ENCODE data around the gene TRMU.
"Not testable (repeated sequence)": the region's sequence is repeated elsewhere in the genome, so short reads cannot be mapped to it uniquely, and the experiment has no call there.

The TRMU gene

DNA sequence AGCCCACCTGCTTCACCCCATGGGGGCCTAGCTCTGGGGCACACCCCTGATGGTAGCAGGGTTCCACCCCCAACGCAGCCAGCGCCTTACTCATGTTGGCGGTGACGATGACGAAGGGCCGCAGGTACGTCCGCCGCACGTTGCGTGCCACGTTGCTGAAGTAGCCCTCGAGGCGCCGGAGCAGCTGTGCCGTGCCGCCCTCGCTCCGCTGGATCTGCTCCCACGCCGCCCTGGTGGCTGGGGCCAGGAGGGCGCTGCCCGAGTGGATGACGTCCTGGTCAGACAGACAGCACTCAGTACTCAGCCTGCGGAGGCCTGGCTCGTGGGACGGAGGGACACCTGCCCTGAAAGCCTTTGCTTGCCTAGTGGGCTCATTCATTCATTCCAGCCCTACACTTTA, 50.8 kb downstream of the TRMU start:
- Mint-ChIP-seq H3K4me1 (ENCODE audit: low read depth) (no peaks in the 10 kb centered on the region), H3K27ac (no peak overlapping the region), H3K4me3 (no peak overlapping the region), H3K27me3 (ENCODE audit: low read depth) (no peaks in the 10 kb centered on the region), H3K9me3 (no peaks in the 10 kb centered on the region), H3K36me3 (ENCODE audit: low read depth) (no peaks in the 10 kb centered on the region)

DNA sequence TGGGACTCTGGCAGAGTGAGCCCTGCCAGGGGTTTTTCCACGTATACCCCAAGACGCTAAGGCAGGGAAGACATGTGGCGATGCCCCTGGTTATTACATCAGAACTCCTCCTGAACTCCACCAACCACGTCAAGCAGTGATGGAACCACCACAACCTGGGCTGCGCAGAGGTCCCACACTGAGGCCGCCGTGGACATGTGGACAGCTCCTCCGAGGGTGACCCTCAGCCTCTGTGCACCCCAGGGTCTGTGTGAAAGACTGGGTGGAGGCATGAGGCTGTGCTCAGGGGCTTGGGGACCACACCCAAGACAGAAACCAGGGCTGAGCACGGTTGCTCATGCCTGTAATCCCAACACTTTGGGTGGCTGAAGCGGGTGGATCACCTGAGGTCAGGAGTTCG, 52.2 kb downstream of the TRMU start:
- H3K9me3 Mint-ChIP-seq, result no peaks in the 10 kb centered on the region
- no peaks in the 10 kb centered on the region for H3K36me3 Mint-ChIP-seq (ENCODE audit: low read depth)
- H3K27ac Mint-ChIP-seq, result no peak overlapping the region
- H3K27me3 Mint-ChIP-seq (ENCODE audit: low read depth), result no peaks in the 10 kb centered on the region
- no peaks in the 10 kb centered on the region for H3K4me1 Mint-ChIP-seq (ENCODE audit: low read depth)
- no peak overlapping the region for H3K4me3 Mint-ChIP-seq

DNA sequence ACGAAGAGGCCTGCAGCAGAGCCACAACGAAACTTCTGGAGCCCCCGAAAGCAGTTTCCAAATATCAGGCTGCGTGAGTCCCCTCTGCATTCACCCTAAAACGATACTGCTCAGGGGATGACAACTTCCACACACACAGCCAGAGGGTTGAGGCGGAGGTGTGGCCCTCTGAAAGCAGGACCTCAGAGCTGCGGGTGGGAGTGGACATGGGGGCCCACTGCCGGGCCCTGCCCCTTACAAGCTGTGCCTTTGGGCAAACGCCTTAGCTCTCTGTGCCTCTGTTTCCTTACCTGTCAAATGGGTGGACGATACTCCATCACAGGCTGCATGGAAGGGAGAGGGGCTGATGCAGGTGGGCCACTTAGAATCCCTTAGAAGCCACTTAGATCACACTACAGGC, 53.1 kb downstream of the TRMU start:
- Mint-ChIP-seq H3K36me3 (ENCODE audit: low read depth) (no peaks in the 10 kb centered on the region), H3K9me3 (no peaks in the 10 kb centered on the region), H3K4me3 (no peak overlapping the region), H3K4me1 (ENCODE audit: low read depth) (no peaks in the 10 kb centered on the region), H3K27ac (no peak overlapping the region), H3K27me3 (ENCODE audit: low read depth) (no peaks in the 10 kb centered on the region)

DNA sequence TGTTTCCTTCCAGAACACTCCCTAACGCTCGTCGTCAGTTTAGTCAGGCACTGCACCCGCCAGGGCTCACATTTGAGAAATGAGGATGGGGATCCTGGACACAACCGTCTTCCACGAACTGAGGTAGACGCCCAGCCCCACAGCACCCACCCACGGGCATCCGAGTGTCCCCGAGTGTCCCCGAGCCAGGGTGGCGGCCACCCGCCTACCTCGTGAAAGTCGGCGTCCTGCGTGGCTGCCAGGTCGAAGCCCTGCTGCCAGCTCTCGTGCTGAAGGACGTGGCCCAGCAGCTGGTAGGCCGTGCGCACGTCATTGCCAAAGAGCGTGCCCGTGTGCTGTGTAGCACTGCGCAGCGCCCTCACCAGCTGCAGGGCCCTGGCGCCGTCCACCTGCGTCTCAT, 53.6 kb downstream of the TRMU start:
- Mint-ChIP-seq H3K4me3 (no peak overlapping the region), H3K27ac (no peak overlapping the region), H3K9me3 (no peaks in the 10 kb centered on the region), H3K27me3 (ENCODE audit: low read depth) (no peaks in the 10 kb centered on the region), H3K36me3 (ENCODE audit: low read depth) (no peaks in the 10 kb centered on the region), H3K4me1 (ENCODE audit: low read depth) (no peaks in the 10 kb centered on the region)

DNA sequence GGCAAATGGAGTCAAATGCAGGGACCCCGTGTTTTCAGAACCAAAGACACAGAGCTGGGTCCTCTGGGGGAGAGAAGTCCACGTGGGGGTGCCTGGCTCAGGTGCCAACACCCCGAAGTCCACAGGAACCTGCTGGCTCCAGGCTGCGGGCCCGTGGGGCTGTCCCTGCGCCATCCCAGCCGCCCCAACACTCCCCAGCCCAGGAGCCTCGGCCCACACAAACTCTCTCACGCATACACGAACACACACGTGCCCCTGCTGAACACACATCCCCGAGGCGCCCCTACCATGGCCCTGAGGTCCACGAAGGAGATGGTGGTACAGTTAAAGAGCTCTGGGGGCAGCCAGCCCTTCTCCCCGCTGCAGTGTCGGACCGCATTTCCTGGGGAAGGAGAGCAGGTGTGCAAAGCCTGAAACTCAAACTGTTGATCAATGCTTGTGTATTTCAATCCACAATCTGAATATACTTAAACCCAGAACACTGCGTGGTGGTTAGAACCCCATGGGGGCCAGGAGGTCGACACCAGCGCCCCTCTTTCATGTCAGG, 54.7 kb downstream of the TRMU start:
- Mint-ChIP-seq H3K27ac (no peak overlapping the region), H3K9me3 (no peaks in the 10 kb centered on the region), H3K36me3 (ENCODE audit: low read depth) (no peaks in the 10 kb centered on the region), H3K4me1 (ENCODE audit: low read depth) (no peaks in the 10 kb centered on the region), H3K27me3 (ENCODE audit: low read depth) (no peaks in the 10 kb centered on the region), H3K4me3 (no peak overlapping the region)

DNA sequence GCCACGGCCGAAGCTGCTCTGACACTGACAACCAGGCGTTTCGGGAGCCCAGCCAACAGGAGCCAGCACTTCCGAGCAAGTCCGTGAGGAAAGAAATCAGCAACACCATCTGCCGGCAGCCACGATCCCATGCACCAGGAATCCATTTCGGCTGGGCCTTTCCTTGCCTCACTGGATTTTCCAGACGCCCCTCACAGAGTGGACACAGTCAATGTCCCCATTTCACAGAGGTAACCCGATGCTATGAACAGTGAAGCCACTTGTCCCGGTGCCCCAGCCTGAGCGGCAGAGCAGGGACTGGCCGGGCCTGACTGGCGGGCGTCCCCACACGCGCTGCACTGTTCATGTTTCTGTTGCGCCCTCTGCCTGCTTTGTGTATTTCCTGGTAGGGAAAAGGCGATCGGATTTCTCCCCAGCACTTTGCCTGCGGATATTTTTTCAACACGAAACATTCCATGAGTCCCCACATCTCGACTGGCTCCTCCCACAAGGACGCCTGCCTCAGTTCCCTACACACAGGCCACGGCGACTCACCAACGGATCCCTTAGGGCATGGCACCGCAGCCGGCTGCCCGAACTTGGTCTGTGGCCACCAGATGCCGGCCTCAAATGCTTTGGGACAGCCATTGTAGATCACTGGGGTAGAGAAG, 55.3 kb downstream of the TRMU start:
- no peak overlapping the region for H3K27ac Mint-ChIP-seq
- no peaks in the 10 kb centered on the region for H3K36me3 Mint-ChIP-seq (ENCODE audit: low read depth)
- H3K4me1 Mint-ChIP-seq (ENCODE audit: low read depth), result no peaks in the 10 kb centered on the region
- H3K9me3 Mint-ChIP-seq, result no peaks in the 10 kb centered on the region
- no peak overlapping the region for H3K4me3 Mint-ChIP-seq
- no peaks in the 10 kb centered on the region for H3K27me3 Mint-ChIP-seq (ENCODE audit: low read depth)

DNA sequence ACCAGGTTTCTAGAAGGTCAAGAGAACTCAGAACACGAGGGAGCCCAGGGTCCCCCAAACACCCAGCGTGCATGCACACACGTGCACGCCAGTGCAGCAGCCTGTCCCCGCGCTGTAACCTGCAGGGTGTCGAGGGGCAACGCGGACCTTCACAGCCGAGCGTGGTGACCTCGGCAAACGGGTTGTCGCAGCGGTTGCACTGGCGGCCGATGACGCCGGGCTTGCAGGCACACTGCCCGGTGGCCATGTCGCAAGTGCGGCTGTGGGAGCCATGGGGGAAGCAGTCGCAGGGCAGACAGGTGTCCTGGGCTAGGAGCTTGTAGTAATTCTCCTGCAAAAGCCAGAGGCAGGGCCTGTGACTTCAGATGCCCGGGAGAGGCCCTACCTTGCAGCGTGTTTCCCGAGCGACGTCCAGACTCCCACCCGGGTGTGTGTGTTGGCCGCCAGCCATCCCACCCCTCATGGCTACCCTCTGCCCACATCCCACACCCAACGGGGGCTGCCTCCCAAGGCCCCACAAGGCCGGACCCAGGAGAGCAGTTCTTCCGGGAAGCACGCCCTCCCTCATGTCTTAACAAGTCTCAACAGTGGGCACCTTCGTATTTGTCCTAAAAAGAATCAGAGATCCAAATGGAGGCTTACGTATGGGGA, 56.1 kb downstream of the TRMU start:
- H3K9me3 Mint-ChIP-seq, result no peaks in the 10 kb centered on the region
- no peak overlapping the region for H3K4me3 Mint-ChIP-seq
- H3K4me1 Mint-ChIP-seq (ENCODE audit: low read depth), result no peaks in the 10 kb centered on the region
- H3K36me3 Mint-ChIP-seq (ENCODE audit: low read depth), result no peaks in the 10 kb centered on the region
- H3K27me3 Mint-ChIP-seq (ENCODE audit: low read depth), result no peaks in the 10 kb centered on the region
- no peak overlapping the region for H3K27ac Mint-ChIP-seq

DNA sequence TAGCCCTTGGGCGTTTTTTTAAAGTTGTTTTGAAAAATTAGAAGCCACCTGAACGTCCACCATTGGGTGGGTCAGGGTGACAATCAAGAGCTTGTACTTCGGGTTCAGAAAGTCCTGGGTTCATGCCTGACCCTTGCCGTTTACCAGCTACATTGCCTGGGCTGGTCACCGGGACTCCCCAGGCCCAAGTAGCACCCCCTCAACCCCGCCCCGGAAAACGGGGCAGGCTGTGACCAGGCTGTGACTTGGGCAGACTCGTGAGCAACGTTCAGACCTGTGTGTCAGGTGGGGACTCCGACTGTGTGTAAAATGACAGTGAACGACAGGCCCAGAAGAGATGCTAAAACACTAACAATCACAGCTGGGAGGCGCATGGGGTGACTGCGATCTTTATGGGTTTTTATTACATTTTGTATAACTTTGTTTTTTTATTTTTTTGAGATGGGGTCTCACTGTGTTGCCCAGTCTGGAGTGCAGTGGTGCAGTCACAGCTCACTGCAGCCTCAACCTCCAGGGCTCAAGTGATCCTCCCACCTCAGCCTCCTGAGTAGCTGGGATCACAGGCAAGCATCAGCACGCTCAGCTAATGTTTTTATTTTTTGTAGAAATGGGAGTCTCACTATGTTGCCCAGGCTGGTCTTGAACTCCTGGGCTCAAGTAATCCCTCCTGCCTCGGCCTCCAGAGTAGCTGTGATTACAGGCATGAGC, 56.8 kb downstream of the TRMU start:
- Mint-ChIP-seq H3K9me3 (no peaks in the 10 kb centered on the region), H3K27ac (no peak overlapping the region), H3K36me3 (ENCODE audit: low read depth) (no peaks in the 10 kb centered on the region), H3K27me3 (ENCODE audit: low read depth) (no peaks in the 10 kb centered on the region), H3K4me3 (no peak overlapping the region), H3K4me1 (ENCODE audit: low read depth) (no peaks in the 10 kb centered on the region)

DNA sequence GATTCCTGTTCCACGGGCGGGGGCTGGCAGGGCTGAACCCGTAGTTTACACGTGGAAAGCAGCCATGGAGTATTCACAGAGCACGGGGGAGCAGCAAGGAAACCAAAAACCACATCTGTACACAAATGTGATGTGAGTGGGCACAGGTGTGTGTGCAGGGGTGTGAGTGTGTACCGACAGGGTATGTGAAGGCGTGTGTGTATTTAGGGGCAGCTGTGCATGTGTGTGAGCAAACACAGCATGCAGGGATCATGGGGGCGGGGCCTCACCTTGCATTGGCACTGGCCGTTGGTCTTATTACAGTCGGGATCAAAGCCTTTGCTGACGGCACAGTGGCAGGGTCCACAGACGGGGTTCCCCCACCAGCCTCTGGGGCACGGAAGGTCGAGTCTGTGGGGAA, 58.4 kb downstream of the TRMU start:
- no peak overlapping the region for H3K27ac Mint-ChIP-seq
- H3K27me3 Mint-ChIP-seq (ENCODE audit: low read depth), result no peaks in the 10 kb centered on the region
- no peaks in the 10 kb centered on the region for H3K4me1 Mint-ChIP-seq (ENCODE audit: low read depth)
- H3K9me3 Mint-ChIP-seq, result no peaks in the 10 kb centered on the region
- H3K36me3 Mint-ChIP-seq (ENCODE audit: low read depth), result no peaks in the 10 kb centered on the region
- H3K4me3 Mint-ChIP-seq, result no peak overlapping the region

DNA sequence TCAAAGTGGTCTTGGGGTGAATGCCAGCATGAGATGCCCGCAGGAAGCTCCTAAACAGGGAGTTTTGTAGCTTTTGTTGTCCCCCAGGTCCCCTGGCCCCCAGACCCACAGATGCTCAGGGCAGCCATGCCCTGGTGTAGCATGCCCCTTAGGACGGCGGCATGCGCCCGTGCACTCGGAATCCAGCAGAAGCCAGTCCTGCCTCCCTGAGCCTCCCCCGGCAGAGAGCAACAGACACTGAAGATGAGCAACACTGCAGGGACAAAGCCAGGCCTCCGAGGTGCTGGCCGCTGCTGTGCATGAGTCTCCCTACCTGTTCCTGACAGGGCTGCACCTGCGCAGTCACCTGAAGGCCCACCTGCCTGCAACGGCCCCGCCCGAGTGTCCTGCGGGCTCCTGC, 59.1 kb downstream of the TRMU start:
- no peaks in the 10 kb centered on the region for H3K27me3 Mint-ChIP-seq (ENCODE audit: low read depth)
- H3K4me1 Mint-ChIP-seq (ENCODE audit: low read depth), result no peaks in the 10 kb centered on the region
- H3K4me3 Mint-ChIP-seq, result no peak overlapping the region
- H3K27ac Mint-ChIP-seq, result no peak overlapping the region
- no peaks in the 10 kb centered on the region for H3K9me3 Mint-ChIP-seq
- no peaks in the 10 kb centered on the region for H3K36me3 Mint-ChIP-seq (ENCODE audit: low read depth)

DNA sequence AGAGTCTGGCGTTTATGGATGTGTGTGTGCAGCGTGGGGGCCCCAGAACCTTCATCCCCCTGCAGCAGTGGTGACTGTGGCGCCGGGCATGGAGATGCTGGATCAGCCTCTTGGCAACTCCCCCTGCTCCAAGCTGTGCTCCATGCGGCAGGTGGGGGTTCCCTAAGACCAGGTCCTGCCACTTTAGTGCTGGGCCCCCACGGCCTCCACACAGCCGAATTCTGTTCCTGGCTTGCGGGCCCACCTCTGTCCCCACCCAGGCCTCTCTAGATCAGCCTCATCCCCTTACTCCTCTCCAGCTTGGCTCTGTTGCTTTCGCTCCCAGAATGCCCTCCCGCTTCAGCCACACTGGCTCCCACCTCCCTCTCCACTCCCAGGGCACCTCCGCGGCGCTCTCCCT, 59.6 kb downstream of the TRMU start:
- no peaks in the 10 kb centered on the region for H3K9me3 Mint-ChIP-seq

DNA sequence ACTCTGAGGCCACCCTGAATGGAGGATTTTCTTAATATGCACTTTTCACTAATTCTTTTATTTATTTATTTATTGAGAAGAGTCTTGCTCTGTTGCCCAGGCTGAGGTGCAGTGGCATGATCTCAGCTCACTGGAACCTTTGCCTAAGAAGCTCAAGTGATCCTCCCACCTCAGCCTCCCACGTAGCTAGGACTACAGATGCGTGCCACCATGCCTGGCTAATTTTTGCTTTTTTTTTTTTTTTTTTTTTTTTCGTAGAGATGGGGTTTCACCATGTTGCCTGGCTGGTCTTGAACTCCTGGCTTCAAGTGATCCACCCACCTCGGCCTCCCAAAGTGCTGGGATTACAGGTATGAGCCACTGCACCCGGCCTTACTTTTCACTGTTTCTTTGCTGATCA, 61.5 kb downstream of the TRMU start:
- not testable (repeated sequence) for H3K36me3 Mint-ChIP-seq (ENCODE audit: low read depth); H3K9me3 Mint-ChIP-seq; H3K4me3 Mint-ChIP-seq; H3K27me3 Mint-ChIP-seq (ENCODE audit: low read depth); H3K27ac Mint-ChIP-seq; H3K4me1 Mint-ChIP-seq (ENCODE audit: low read depth)

More for the DNA sequence above, 59.6 kb downstream of the TRMU start:
- H3K4me3 Mint-ChIP-seq, result no peak overlapping the region
- no peaks in the 10 kb centered on the region for H3K36me3 Mint-ChIP-seq (ENCODE audit: low read depth)
- no peak overlapping the region for H3K27ac Mint-ChIP-seq
- no peaks in the 10 kb centered on the region for H3K4me1 Mint-ChIP-seq (ENCODE audit: low read depth)
- H3K27me3 Mint-ChIP-seq (ENCODE audit: low read depth), result no peaks in the 10 kb centered on the region

DNA sequence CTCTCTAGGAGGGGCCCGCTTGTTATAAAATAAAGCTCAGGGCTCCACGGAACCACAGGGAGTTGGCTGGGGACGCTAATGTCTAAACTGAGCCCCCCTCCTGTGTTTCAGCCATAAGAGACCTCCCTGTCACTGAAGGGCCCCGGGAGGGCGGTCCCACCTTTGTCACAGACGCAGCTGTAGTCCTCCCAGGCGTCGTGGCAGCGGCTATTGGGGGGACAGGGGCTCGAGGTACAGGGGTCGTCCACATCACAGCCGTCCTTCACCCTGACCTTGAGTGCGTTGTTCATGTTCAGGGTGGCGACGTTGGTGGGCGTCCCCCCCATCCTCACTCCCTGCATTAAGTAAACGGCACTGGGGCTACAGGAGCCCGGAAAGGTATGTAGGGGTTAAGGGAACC, 62.0 kb downstream of the TRMU start:
- Mint-ChIP-seq H3K9me3 (no peaks in the 10 kb centered on the region), H3K4me3 (no peak overlapping the region), H3K36me3 (ENCODE audit: low read depth) (no peaks in the 10 kb centered on the region), H3K27ac (no peak overlapping the region), H3K27me3 (ENCODE audit: low read depth) (no peaks in the 10 kb centered on the region), H3K4me1 (ENCODE audit: low read depth) (no peaks in the 10 kb centered on the region)

DNA sequence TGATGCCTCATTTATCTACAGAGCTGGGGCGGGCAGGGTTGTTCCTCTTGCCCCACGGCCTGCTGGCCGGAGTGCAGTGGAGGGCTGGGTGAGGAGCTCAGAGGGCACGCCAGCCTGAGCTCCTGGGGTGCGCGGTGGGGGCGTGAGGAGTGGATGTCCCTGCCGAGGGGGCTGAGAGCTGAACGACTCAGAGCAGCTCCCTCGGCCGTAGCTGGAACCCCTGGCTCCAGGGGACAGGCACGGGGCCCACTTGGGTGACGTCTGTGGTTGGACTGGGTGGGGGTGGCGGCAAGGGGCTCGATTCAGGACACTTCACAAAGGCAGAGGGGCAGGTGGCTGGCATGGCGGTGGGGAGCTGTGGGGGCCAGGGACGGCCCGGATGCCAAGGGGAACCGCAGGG, 62.4 kb downstream of the TRMU start:
- H3K9me3 Mint-ChIP-seq, result no peaks in the 10 kb centered on the region
- no peak overlapping the region for H3K4me3 Mint-ChIP-seq
- H3K27me3 Mint-ChIP-seq (ENCODE audit: low read depth), result no peaks in the 10 kb centered on the region
- no peak overlapping the region for H3K27ac Mint-ChIP-seq
- no peaks in the 10 kb centered on the region for H3K36me3 Mint-ChIP-seq (ENCODE audit: low read depth)
- no peaks in the 10 kb centered on the region for H3K4me1 Mint-ChIP-seq (ENCODE audit: low read depth)
